HepG2 (cell line): ENCODE measurements around the gene SKIC2. TPM values are rescaled to one million over a fixed set of nuclear protein-coding genes. Genes with fewer than 3 reads are reported as not detected.

ENCODE experiments used
- ELF1 ChIP-seq: sonication (generic); formaldehyde crosslinking; IDR thresholded peaks from 2 replicates; pipeline ENCODE4 v1.4.0; 2020; ENCODE audit warnings: missing genetic modification reagents
- ESRRA ChIP-seq: sonication (generic); formaldehyde crosslinking; IDR thresholded peaks from 2 replicates; pipeline ENCODE4 v1.5.1; 2020; ENCODE audit warnings: mild to moderate bottlenecking, low read depth, missing genetic modification reagents
- FIP1L1 ChIP-seq: fragments of 200-400 bp; formaldehyde crosslinking; IDR thresholded peaks from 2 replicates; pipeline ENCODE4 v1.6.1; 2018; ENCODE audit warnings: low read depth, mild to moderate bottlenecking, low read length, moderate library complexity, borderline replicate concordance; ENCODE audit not compliant: insufficient read depth
- KDM3A ChIP-seq: IDR thresholded peaks from 2 replicates; pipeline ENCODE4 v1.6.1; 2018; ENCODE audit warnings: low read depth, missing compliant biosample characterization
- MED1 ChIP-seq: sonication (generic); formaldehyde crosslinking; IDR thresholded peaks from 2 replicates; pipeline ENCODE4 v1.4.0; 2020; ENCODE audit warnings: missing genetic modification reagents
- SNRNP70 ChIP-seq: fragments of 200-400 bp; formaldehyde crosslinking; IDR thresholded peaks from 2 replicates; pipeline ENCODE4 v1.6.1; 2017; ENCODE audit warnings: mild to moderate bottlenecking, low read depth, low read length, moderate library complexity
- ZBTB1 ChIP-seq: sonication (generic); formaldehyde crosslinking; IDR thresholded peaks from 2 replicates; pipeline ENCODE4 v1.4.0; 2020; ENCODE audit warnings: missing genetic modification reagents, borderline replicate concordance
- ZFP36 ChIP-seq: fragments of 150-350 bp; IDR thresholded peaks from 2 replicates; pipeline ENCODE4 v1.6.1; 2018; ENCODE audit warnings: borderline replicate concordance, low read length, low read depth; ENCODE audit not compliant: partially characterized antibody
- ZFYVE20 ChIP-seq: sonication (generic); formaldehyde crosslinking; IDR thresholded peaks from 2 replicates; pipeline ENCODE4 v1.8.0; 2023; ENCODE audit warnings: low read depth, mild to moderate bottlenecking, moderate library complexity, missing genetic modification reagents, borderline replicate concordance
- ZNF7 ChIP-seq: IDR thresholded peaks from 2 replicates; pipeline ENCODE4 v1.6.1; 2016; ENCODE audit warnings: missing biosample characterization, missing genetic modification reagents
- ZSCAN20 ChIP-seq: sonication (generic); formaldehyde crosslinking; IDR thresholded peaks from 2 replicates; pipeline ENCODE4 v1.4.0; 2020; ENCODE audit warnings: missing genetic modification reagents, mild to moderate bottlenecking, borderline replicate concordance
- polyA plus RNA-seq, 8 experiments: library from polyadenylated mRNA; depleted of rRNA in 3 of 8; stranded (reverse) in 7 of 8; unstranded in 1 of 8; fragments of >200 nt; fragmentation: Illumina TruSeq in 4 of 8; extraction: Trizol in 4 of 8; gene quantifications; 2 replicates each; pipeline versions ENCODE4 v1.2.1 to v1.2.3, GENCODE V29; 2011 to 2016; ENCODE audit warnings: low read depth in 4 of 8, missing spikeins in 1 of 8, mixed read lengths in 1 of 8; ENCODE audit not compliant: insufficient read depth in 1 of 8
- total RNA-seq, 5 experiments: library from RNA; depleted of rRNA; stranded (reverse); fragments of >200 nt; fragmentation: Illumina TruSeq; extraction: Trizol; gene quantifications; 2 replicates each; pipeline ENCODE4 v1.2.3, GENCODE V29; 2016; ENCODE audit warnings: low read depth in 1 of 5
- TF ChIP-seq, protein P1 (sequence below): IDR thresholded peaks from 2 replicates; pipeline ENCODE4 v1.6.1; 2016
- TF ChIP-seq, protein P2 (sequence below): IDR thresholded peaks from 2 replicates; pipeline ENCODE4 v1.6.1; 2016; ENCODE audit warnings: control low read depth
- TF ChIP-seq, protein P3 (sequence below): sonication (generic); formaldehyde crosslinking; IDR thresholded peaks from 2 replicates; pipeline ENCODE4 v1.5.0; 2020; ENCODE audit warnings: mild to moderate bottlenecking, missing genetic modification reagents
- TF ChIP-seq, protein P4 (sequence below): IDR thresholded peaks from 2 replicates; pipeline ENCODE4 v1.6.1; 2018; ENCODE audit warnings: missing genetic modification reagents
- TF ChIP-seq, protein P5 (sequence below): sonication (generic); formaldehyde crosslinking; IDR thresholded peaks from 2 replicates; pipeline ENCODE4 v1.9.0; 2021; ENCODE audit warnings: missing genetic modification reagents, borderline replicate concordance
- TF ChIP-seq, protein P6 (sequence below): sonication (generic); formaldehyde crosslinking; IDR thresholded peaks from 2 replicates; pipeline ENCODE4 v1.4.0; 2020; ENCODE audit warnings: missing genetic modification reagents

The SKIC2 gene
- total and polyA plus RNA-seq, 2 of the 13 experiments (the other 11 are each of a cell fraction or from before 2014, with no cell fraction given), result 67.1 to 68.4 TPM

DNA sequence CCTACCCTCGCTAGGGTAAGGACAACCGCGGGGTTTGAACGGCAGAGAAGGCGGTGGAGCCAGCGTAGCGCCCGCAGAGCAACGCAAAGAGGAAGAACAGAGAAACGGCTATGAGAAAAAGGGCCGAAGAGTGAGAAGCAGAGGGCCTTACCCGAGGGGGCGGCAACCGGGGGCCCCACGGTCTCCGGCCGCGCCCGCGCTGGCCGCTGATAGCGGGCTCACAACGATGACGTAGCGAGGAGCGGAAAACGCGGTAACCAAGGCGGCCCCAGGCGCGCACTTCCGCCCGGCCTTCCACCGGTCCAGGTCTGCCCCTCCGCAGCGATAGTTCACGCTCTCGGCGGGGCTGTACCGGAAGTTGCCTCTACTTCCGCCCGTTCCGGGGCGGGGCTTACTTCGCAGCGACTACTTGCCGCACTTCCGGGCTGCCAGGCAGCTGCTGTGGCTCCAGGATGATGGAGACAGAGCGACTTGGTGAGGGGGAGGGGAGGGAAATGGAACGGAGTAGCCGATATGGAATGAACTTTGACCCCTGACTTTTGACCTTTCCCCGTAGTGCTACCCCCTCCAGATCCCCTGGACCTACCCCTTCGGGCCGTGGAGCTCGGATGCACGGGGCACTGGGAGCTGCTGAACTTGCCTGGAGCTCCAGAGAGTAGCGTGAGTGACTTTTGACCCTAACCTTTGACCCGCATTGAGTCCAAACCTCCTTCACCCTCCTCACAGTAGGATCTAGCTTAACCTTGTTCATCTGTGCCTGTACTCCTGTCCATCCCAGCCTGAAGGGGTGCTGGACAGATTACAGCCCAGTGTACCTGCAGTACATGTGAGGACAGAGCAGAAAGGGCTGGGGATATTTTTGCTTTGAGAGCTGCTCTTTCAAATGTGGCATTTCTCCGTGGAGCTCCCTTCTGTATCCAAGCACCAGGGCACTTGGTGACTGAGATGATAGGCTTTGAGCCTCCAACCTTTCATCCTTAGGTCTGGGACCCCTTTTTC lies at the start of gene SKIC2, which contains the start of gene NELFE (continued):
- TF ChIP-seq, protein P1, sequence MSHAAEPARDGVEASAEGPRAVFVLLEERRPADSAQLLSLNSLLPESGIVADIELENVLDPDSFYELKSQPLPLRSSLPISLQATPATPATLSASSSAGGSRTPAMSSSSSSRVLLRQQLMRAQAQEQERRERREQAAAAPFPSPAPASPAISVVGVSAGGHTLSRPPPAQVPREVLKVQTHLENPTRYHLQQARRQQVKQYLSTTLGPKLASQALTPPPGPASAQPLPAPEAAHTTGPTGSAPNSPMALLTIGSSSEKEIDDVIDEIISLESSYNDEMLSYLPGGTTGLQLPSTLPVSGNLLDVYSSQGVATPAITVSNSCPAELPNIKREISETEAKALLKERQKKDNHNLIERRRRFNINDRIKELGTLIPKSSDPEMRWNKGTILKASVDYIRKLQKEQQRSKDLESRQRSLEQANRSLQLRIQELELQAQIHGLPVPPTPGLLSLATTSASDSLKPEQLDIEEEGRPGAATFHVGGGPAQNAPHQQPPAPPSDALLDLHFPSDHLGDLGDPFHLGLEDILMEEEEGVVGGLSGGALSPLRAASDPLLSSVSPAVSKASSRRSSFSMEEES (CRISPR knock-in tag), result peak; percentile 70
- TF ChIP-seq ZNF7 (CRISPR knock-in tag) (no peak), ZSCAN20 (peak; percentile 66; the same call in 1 of the 2 replicates), SNRNP70 (no peak), FIP1L1 (no peak), ELF1 (CRISPR knock-in tag) (peak; percentile 100), MED1 (peak; percentile 90), ZBTB1 (CRISPR knock-in tag) (no peak), ESRRA (CRISPR knock-in tag) (no peak; the same call in 1 of the 2 replicates), ZFYVE20 (CRISPR knock-in tag) (no peak), KDM3A (CRISPR knock-in tag) (peak; percentile 98), ZFP36 (no peak)
- TF ChIP-seq, protein P2, sequence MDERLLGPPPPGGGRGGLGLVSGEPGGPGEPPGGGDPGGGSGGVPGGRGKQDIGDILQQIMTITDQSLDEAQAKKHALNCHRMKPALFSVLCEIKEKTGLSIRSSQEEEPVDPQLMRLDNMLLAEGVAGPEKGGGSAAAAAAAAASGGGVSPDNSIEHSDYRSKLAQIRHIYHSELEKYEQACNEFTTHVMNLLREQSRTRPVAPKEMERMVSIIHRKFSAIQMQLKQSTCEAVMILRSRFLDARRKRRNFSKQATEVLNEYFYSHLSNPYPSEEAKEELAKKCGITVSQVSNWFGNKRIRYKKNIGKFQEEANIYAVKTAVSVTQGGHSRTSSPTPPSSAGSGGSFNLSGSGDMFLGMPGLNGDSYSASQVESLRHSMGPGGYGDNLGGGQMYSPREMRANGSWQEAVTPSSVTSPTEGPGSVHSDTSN (CRISPR knock-in tag), result 0 out of 2 replicates have a peak, but pooled peaks have one; percentile 8
- TF ChIP-seq, protein P3, sequence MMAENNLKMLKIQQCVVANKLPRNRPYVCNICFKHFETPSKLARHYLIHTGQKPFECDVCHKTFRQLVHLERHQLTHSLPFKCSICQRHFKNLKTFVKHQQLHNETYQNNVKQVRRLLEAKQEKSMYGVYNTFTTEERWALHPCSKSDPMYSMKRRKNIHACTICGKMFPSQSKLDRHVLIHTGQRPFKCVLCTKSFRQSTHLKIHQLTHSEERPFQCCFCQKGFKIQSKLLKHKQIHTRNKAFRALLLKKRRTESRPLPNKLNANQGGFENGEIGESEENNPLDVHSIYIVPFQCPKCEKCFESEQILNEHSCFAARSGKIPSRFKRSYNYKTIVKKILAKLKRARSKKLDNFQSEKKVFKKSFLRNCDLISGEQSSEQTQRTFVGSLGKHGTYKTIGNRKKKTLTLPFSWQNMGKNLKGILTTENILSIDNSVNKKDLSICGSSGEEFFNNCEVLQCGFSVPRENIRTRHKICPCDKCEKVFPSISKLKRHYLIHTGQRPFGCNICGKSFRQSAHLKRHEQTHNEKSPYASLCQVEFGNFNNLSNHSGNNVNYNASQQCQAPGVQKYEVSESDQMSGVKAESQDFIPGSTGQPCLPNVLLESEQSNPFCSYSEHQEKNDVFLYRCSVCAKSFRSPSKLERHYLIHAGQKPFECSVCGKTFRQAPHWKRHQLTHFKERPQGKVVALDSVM (CRISPR knock-in tag), result no peak
- TF ChIP-seq, protein P4, sequence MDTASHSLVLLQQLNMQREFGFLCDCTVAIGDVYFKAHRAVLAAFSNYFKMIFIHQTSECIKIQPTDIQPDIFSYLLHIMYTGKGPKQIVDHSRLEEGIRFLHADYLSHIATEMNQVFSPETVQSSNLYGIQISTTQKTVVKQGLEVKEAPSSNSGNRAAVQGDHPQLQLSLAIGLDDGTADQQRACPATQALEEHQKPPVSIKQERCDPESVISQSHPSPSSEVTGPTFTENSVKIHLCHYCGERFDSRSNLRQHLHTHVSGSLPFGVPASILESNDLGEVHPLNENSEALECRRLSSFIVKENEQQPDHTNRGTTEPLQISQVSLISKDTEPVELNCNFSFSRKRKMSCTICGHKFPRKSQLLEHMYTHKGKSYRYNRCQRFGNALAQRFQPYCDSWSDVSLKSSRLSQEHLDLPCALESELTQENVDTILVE (CRISPR knock-in tag), result peak; percentile 97
- TF ChIP-seq, protein P5, sequence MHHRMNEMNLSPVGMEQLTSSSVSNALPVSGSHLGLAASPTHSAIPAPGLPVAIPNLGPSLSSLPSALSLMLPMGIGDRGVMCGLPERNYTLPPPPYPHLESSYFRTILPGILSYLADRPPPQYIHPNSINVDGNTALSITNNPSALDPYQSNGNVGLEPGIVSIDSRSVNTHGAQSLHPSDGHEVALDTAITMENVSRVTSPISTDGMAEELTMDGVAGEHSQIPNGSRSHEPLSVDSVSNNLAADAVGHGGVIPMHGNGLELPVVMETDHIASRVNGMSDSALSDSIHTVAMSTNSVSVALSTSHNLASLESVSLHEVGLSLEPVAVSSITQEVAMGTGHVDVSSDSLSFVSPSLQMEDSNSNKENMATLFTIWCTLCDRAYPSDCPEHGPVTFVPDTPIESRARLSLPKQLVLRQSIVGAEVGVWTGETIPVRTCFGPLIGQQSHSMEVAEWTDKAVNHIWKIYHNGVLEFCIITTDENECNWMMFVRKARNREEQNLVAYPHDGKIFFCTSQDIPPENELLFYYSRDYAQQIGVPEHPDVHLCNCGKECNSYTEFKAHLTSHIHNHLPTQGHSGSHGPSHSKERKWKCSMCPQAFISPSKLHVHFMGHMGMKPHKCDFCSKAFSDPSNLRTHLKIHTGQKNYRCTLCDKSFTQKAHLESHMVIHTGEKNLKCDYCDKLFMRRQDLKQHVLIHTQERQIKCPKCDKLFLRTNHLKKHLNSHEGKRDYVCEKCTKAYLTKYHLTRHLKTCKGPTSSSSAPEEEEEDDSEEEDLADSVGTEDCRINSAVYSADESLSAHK, result no peak; the same call in 1 of the 2 replicates
- TF ChIP-seq, protein P6, sequence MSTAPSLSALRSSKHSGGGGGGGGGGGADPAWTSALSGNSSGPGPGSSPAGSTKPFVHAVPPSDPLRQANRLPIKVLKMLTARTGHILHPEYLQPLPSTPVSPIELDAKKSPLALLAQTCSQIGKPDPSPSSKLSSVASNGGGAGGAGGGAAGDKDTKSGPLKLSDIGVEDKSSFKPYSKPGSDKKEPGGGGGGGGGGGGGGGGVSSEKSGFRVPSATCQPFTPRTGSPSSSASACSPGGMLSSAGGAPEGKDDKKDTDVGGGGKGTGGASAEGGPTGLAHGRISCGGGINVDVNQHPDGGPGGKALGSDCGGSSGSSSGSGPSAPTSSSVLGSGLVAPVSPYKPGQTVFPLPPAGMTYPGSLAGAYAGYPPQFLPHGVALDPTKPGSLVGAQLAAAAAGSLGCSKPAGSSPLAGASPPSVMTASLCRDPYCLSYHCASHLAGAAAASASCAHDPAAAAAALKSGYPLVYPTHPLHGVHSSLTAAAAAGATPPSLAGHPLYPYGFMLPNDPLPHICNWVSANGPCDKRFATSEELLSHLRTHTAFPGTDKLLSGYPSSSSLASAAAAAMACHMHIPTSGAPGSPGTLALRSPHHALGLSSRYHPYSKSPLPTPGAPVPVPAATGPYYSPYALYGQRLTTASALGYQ (CRISPR knock-in tag), result peak; percentile 81; the same call in 1 of the 2 replicates
